Hematopoietic multipotent progenitor cell treated with erythropoietin and hydrocortisone succinate and interleukin-3 and kit ligand, for 17 days (in vitro differentiated cells): Measurements from ENCODE around the gene LMBR1.
A peak's percentile ranks its signal among the peaks of the same experiment; 100 is the strongest.
"Not testable (repeated sequence)": the region's sequence is repeated elsewhere in the genome, so short reads cannot be mapped to it uniquely, and the experiment has no call there.

Experiments used
- DNase-seq: peaks from one replicate; pipeline ENCODE4 v3.0.0-alpha.2; 2015; ENCODE audit warnings: low spot score

Gene LMBR1

GRCh38 chr7:156655251-156655650, 237.7 kb downstream of the LMBR1 start:
- no peak for DNase-seq

- no peak for DNase-seq
Observed at GRCh38 chr7:156654511-156655234, 238.3 kb downstream of the LMBR1 start.

- DNase-seq: no peak
Observed at GRCh38 chr7:156652886-156653568, 240.0 kb downstream of the LMBR1 start.

GRCh38 chr7:156651474-156651873, 241.5 kb downstream of the LMBR1 start:
- DNase-seq: no peak

- no peak for DNase-seq
Observed at GRCh38 chr7:156650042-156650441, 242.9 kb downstream of the LMBR1 start.

- DNase-seq: not testable (repeated sequence)
Observed at GRCh38 chr7:156647330-156647729, 245.7 kb downstream of the LMBR1 start.

GRCh38 chr7:156642306-156643045, 250.5 kb downstream of the LMBR1 start:
- no peak for DNase-seq

GRCh38 chr7:156640949-156641485, 252.0 kb downstream of the LMBR1 start:
- DNase-seq: no peak

- peak; percentile 92 for DNase-seq
Observed at GRCh38 chr7:156640257-156640948, 252.6 kb downstream of the LMBR1 start, which contains the start of gene RNF32. TSS of gene RNF32 (plus strand) at chr7:156640774. CDS start at chr7:156643878, 3,104 bp downstream.

GRCh38 chr7:156639426-156640256, 253.3 kb downstream of the LMBR1 start:
- no peak for DNase-seq

- DNase-seq: no peak
Observed at GRCh38 chr7:156638443-156639077, 254.4 kb downstream of the LMBR1 start.

GRCh38 chr7:156637093-156637492, 255.9 kb downstream of the LMBR1 start:
- not testable (repeated sequence) for DNase-seq

- DNase-seq: no peak
Observed at GRCh38 chr7:156635529-156636385, 257.2 kb downstream of the LMBR1 start.

- no peak for DNase-seq
Observed at GRCh38 chr7:156634117-156634516, 258.9 kb downstream of the LMBR1 start.

GRCh38 chr7:156629873-156630272, 263.1 kb downstream of the LMBR1 start:
- no peak for DNase-seq

- no peak for DNase-seq
Observed at GRCh38 chr7:156628562-156628961, 264.4 kb downstream of the LMBR1 start.
